HG02678 (cell line): ENCODE results near the gene CCDC159.
A peak's percentile ranks its signal among the peaks of the same experiment; 100 is the strongest.
"Not testable (repeated sequence)": the region's sequence is repeated elsewhere in the genome, so short reads cannot be mapped to it uniquely, and the experiment has no call there.

Experiments used
- ATAC-seq: cut with Tn5 transposase; IDR thresholded peaks from one replicate; pipeline ENCODE4 v1.9.1; 2021; ENCODE audit warnings: mild to moderate bottlenecking, moderate library complexity; ENCODE audit not compliant: unreplicated experiment

Gene CCDC159

GRCh38 chr19:11364296-11364904 lies 18.1 kb downstream of the CCDC159 start:
- no peak for ATAC-seq

- ATAC-seq: no peak
Measured at GRCh38 chr19:11364935-11365334, 18.6 kb downstream of the CCDC159 start.

- ATAC-seq: no peak
Measured at GRCh38 chr19:11365557-11366117, 19.3 kb downstream of the CCDC159 start.

- ATAC-seq: no peak
Measured at GRCh38 chr19:11367528-11367927, 21.2 kb downstream of the CCDC159 start.

GRCh38 chr19:11370744-11371143 lies 24.4 kb downstream of the CCDC159 start:
- no peak for ATAC-seq

- no peak for ATAC-seq
Measured at GRCh38 chr19:11373166-11373884, 27.0 kb downstream of the CCDC159 start.

GRCh38 chr19:11373885-11374432 lies 27.6 kb downstream of the CCDC159 start:
- no peak for ATAC-seq

GRCh38 chr19:11374433-11375142 lies 28.3 kb downstream of the CCDC159 start, which contains the start of gene SWSAP1:
Gene SWSAP1 (plus strand): TSS chr19:11374666. CDS start chr19:11374681, 15 bp downstream.
- peak; percentile 90 for ATAC-seq

GRCh38 chr19:11375143-11375948 lies 29.0 kb downstream of the CCDC159 start:
- no peak for ATAC-seq

GRCh38 chr19:11377237-11377636 lies 30.9 kb downstream of the CCDC159 start:
- ATAC-seq: no peak

- no peak for ATAC-seq
Measured at GRCh38 chr19:11377756-11378155, 31.4 kb downstream of the CCDC159 start.

- ATAC-seq: no peak
Measured at GRCh38 chr19:11378319-11379189, 32.2 kb downstream of the CCDC159 start.

- ATAC-seq: not testable (repeated sequence)
Measured at GRCh38 chr19:11379269-11379845, 33.0 kb downstream of the CCDC159 start.

GRCh38 chr19:11379857-11380350 lies 33.6 kb downstream of the CCDC159 start:
- no peak for ATAC-seq

GRCh38 chr19:11380653-11381537 lies 34.6 kb downstream of the CCDC159 start:
- ATAC-seq: peak; percentile 81

- no peak for ATAC-seq
Measured at GRCh38 chr19:11382898-11383705, 36.8 kb downstream of the CCDC159 start.

- ATAC-seq: no peak
Measured at GRCh38 chr19:11383706-11384048, 37.4 kb downstream of the CCDC159 start.
